DMS53 (cell line): ENCODE data around the gene TAF1B.
A peak's percentile ranks its signal among the peaks of the same experiment; 100 is the strongest.

Source experiments
- DNase-seq: peaks from one replicate; lab custom pipeline; 2025; lab: John Stamatoyannopoulos, UW

TAF1B gene

GRCh38 chr2:9808334-9809063, 34.8 kb upstream of the TAF1B start:
- DNase-seq, result no peak

GRCh38 chr2:9809064-9809356, 34.3 kb upstream of the TAF1B start:
- DNase-seq, result peak; percentile 86

- DNase-seq, result peak; percentile 53
Measured at GRCh38 chr2:9809448-9810088, 33.7 kb upstream of the TAF1B start.

GRCh38 chr2:9811216-9811615, 32.1 kb upstream of the TAF1B start:
- no peak for DNase-seq

- no peak for DNase-seq
Measured at GRCh38 chr2:9811679-9812511, 31.4 kb upstream of the TAF1B start.

GRCh38 chr2:9812945-9813311, 30.3 kb upstream of the TAF1B start:
- no peak for DNase-seq

GRCh38 chr2:9813312-9814128, 29.8 kb upstream of the TAF1B start:
- peak; percentile 72 for DNase-seq

- DNase-seq, result no peak
Measured at GRCh38 chr2:9814129-9814868, 29.0 kb upstream of the TAF1B start.

- DNase-seq, result no peak
Measured at GRCh38 chr2:9815076-9815475, 28.2 kb upstream of the TAF1B start.

GRCh38 chr2:9815844-9816279, 27.4 kb upstream of the TAF1B start:
- DNase-seq, result no peak

GRCh38 chr2:9818097-9818496, 25.2 kb upstream of the TAF1B start:
- no peak for DNase-seq

- no peak for DNase-seq
Measured at GRCh38 chr2:9819551-9819950, 23.7 kb upstream of the TAF1B start.

GRCh38 chr2:9820020-9820973, 23.0 kb upstream of the TAF1B start:
- DNase-seq, result no peak

GRCh38 chr2:9821805-9822445, 21.3 kb upstream of the TAF1B start:
- DNase-seq, result no peak

- DNase-seq, result no peak
Measured at GRCh38 chr2:9824441-9824840, 18.8 kb upstream of the TAF1B start.

- DNase-seq, result no peak
Measured at GRCh38 chr2:9824956-9825720, 18.1 kb upstream of the TAF1B start.

- no peak for DNase-seq
Measured at GRCh38 chr2:9826208-9826607, 17.1 kb upstream of the TAF1B start.

GRCh38 chr2:9830685-9831410, 12.4 kb upstream of the TAF1B start:
- DNase-seq, result peak; percentile 33
